Islet precursor cell (in vitro differentiated cells): ENCODE measurements around the gene ZBTB43.
"Not testable (repeated sequence)": the region's sequence is repeated elsewhere in the genome, so short reads cannot be mapped to it uniquely, and the experiment has no call there.

Experiments
- DNase-seq: peaks from one replicate; pipeline ENCODE4 v3.0.0-alpha.2; 2018

Gene ZBTB43

DNA sequence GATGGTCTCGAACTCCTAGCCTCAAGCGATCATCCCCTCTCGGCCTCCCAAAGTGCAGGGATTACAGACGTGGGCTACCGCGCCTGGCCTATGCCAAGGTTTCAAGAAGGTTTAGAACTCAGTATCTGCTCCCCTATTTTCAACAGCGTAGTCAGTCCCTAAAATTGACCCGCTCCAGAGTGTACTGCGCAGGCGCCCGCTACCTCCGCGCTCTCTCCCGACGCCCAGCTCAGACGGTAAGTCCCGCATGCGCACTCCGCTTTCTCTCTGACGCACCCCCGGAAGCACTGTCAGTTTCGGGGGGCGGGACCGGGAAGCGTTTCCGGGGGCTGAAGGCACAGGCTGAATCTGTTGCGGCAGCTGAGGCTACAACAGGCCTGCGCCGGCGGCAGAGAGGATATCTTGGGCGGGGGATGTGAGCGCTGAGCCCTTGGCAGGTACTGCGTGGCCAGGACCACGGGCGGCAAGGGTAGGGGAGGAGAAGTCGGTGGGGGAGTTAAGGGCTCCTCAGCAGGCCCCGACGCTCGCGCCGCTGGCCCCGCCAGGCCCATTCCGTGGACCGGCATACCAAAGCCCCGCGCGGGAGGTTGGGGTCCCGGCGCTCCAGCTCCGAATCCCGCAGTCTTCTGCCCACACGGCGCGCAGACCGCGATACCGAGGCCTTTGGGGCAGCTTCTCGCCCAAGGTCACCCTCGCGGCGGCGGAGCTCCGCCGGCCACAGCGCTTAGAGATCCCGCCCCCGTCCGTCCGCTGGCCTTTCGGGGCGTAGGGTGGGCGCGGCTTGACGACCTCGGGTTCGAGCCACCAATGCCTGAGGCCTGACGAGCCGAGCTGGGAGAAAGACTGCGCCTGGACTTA is at the start of gene ZBTB43:
ZBTB43 (plus strand) TSS at position 345 of the 858 bp plus-strand sequence. CDS start 27,470 bp downstream, outside the sequence.
- peak; percentile 98 for DNase-seq

- DNase-seq = no peak
Observed at GRCh38 chr9:126755317-126755875, 49.4 kb upstream of the ZBTB43 start.

GRCh38 chr9:126756238-126756637 is 48.6 kb upstream of the ZBTB43 start:
- DNase-seq = no peak

- DNase-seq = peak; percentile 38
Observed at GRCh38 chr9:126756876-126757415, 47.9 kb upstream of the ZBTB43 start.

- peak; percentile 1 for DNase-seq
Observed at GRCh38 chr9:126758916-126759585, 45.8 kb upstream of the ZBTB43 start.

- DNase-seq = no peak
Observed at GRCh38 chr9:126761274-126761673, 43.6 kb upstream of the ZBTB43 start.

- DNase-seq = no peak
Observed at GRCh38 chr9:126763130-126763764, 41.6 kb upstream of the ZBTB43 start.

- DNase-seq = peak; percentile 72
Observed at GRCh38 chr9:126773004-126773607, 31.7 kb upstream of the ZBTB43 start.

DNA sequence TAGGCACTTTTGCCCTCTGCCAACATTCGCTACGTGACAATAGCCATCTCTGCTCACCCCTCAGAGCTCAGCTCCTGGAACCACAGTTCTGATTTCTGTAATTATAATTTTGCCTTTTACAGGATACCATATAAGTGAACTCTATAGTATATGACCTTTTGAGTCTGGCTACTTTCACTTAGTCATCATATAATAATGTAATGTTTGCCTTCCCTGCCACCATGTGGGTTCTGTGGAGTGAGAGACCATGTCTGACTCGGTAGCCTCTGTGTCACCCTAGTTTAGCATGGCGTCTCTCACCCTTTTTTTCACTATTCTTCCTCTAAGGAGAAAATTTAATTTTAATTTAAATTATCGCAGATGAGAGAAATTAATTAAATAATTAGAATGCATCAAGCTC is 28.9 kb upstream of the ZBTB43 start:
- DNase-seq = no peak

DNA sequence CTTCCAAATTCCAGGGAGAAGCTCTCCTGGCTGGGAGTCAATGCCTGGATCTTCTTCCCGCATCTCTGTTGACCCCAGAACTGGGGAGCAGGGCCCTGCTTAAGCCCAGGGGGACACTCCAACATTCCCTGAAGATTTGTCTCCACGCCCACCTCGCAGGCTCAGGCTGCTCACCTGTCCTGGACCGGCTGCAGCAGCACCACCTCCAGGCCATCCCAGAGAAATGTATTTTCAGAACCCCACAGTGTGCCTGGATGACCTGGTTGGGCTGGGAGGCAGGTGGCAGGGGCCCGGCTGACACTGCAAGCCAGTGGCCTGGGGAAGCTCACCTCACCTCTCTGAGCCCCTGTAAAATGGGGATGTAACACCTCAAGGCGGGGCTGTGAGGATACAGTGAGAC is 27.1 kb upstream of the ZBTB43 start:
- DNase-seq = peak; percentile 65

DNA sequence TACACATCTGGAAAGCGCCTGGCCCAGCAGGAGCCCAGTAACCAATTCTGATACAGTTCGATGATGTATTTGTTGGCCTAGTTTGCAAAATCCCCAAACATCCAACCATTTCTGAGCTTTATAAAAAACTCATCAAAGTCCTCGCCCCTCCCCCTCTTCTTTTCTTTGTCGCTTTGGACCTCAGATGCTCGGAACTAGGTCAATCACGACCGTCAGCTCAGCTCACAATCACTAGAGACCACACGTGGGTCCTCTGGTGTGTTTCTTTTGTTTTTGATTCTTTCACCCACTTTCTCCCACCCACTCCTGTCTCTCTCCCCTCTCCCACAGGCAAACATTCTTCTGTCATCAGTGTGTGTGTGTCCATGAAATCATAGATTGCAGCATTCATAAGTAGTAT is 26.7 kb upstream of the ZBTB43 start:
- DNase-seq = no peak

GRCh38 chr9:126778696-126779095 is 26.1 kb upstream of the ZBTB43 start:
- not testable (repeated sequence) for DNase-seq

DNA sequence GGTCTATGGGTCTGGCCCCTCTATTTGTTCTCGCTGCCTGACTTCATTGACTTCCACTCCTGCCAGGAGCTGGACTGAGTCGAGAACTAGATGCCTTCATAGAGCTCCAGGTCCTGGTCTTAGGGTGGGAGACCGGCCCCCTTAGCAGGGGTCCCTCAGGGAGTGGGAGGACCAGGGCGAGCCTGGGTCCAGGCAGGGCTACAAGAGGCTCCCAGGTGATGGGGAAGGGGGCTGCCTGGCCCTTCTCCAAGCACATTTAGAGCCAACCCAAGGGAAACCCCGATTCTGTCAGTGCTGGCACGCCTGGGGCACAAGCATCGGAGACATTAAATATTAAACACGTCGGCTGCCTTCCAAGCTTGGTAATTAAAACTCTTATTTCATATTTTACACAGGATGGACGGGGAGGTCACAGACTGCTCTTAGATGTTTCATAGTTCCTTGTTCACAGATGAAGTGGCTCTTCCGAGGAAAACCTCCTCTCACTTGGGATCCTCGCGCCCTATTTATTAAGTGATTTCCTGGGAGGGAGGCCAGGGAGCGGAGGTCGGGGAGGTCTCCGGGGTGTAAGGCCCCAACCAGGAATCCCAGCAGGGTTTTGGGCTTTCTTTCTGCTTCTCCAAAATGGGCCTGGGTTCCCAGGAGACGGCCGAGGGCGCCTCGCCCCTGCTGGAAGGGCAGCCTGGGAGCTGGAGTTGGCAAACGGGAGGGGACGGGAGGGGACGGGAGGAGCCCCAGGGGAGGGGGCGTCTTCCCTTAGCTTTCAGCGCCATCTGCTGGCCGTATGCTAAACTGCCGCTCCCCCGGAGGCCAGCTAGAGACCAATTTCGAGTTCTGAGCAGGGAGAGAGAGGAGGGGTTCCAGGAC is 23.4 kb upstream of the ZBTB43 start:
- DNase-seq = peak; percentile 91

DNA sequence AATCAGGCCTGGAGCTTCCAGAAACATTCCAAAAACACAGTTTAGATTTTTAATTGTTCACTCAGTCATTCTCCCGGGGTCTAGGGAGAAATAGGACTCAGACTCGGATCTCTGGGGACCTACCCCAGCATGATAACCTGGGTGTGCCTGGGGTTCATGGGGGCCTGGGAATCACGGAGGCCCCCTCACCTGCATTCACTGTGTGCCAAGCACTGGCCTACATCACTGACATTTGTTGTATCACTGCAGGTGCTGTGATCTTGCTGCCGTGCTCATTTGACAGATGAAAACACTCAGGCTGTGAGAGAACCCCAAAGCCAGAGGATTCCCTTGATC is 22.8 kb upstream of the ZBTB43 start:
- no peak for DNase-seq

GRCh38 chr9:126783949-126784348 is 20.9 kb upstream of the ZBTB43 start:
- DNase-seq = no peak

- no peak for DNase-seq
Observed at GRCh38 chr9:126784401-126784800, 20.4 kb upstream of the ZBTB43 start.

DNA sequence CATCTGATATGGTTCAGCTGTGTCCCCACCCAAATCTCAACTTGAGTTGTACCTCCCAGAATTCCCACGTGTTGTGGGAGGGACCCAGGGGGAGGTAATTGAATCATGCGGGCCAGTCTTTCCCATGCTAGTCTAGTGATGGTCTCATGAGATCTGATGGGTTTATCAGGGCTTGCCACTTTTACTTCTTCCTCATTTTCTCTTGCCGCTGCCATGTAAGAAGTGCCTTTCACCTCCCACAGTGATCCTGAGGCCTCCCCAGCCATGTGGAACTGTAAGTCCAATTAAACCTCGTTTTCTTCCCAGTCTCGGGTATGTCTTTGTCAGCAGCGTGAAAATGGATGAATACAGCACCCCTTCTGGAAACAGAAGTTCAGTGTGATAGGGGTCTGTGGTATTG is 20.0 kb upstream of the ZBTB43 start:
- not testable (repeated sequence) for DNase-seq

- no peak for DNase-seq
Observed at GRCh38 chr9:126788046-126788445, 16.8 kb upstream of the ZBTB43 start.

DNA sequence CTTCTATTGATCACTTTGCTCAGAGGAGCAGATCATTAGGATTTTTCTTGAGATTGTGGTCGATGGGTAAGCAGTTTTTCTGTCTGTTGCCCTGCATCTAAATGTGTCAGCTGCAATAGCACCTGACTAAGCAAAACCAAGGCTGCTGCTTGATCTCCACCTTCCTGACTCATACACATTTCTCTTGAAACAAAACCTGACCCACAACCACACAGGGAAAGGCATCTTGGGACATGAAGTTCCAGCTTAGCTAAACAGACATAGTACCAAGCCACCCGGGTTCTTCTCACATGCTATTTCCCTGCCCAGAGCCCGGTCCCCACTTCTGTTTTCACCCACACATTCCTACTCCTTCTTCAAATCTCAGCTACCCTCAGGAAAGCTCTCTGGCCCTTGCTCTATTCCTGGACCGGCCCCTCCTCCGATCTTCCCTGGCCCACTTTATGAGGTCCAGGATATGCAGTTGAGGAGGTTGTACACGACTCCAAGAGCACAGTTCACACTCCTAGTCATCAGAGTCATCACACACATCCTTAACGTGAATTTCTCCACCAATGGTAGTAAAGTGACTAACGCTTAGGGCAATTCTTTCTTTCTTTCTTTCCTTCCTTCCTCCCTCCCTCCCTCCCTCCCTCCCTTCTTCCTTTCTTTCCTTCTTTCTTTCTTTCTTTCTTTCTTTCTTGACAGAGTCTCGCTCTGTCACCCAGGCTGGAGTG is 16.0 kb upstream of the ZBTB43 start:
- no peak for DNase-seq

DNA sequence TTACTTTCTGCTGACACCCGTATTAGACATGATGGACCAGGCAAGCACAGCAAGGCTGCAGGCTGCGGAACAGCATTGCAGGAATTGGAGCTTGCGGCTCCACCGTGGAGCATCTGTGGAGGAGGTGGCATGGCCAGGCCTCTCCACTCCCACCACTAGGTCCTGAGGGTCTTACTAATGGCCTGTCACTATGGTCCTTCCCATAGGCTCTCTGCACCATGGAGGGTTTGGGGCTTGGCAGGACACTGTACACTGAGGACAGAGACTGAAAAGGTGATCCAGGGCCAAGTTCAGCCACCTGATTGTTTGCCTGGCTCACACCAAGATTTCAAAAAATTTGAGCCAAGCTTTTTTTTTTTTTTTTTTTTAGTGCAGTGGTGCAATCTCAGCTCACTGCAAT is 14.3 kb upstream of the ZBTB43 start:
- no peak for DNase-seq
